Stimulated activated CD4-positive, alpha-beta T cell treated with anti-CD3 and anti-CD28 coated beads, Interleukin-1b, Interleukin-23, amount 100 ng/mL, for 4 hours (primary cell): ENCODE data around the gene PLA2G4E.

ENCODE experiments used
- DNase-seq, 2 donors: peaks; one replicate each; pipeline ENCODE4 v3.0.0-alpha.2; 2020; ENCODE audit warnings: low read depth in 2 of 2

Gene PLA2G4E

GRCh38 chr15:41955807-41956525 is 64.9 kb downstream of the PLA2G4E start:
- no peak for DNase-seq

- DNase-seq = no peak
Measured at GRCh38 chr15:41955100-41955499, 65.7 kb downstream of the PLA2G4E start.

GRCh38 chr15:41954036-41954435 is 66.8 kb downstream of the PLA2G4E start:
- DNase-seq = no peak

GRCh38 chr15:41952013-41952563 is 68.8 kb downstream of the PLA2G4E start:
- DNase-seq = no peak

GRCh38 chr15:41951571-41951970 is 69.3 kb downstream of the PLA2G4E start:
- DNase-seq = no peak

GRCh38 chr15:41950489-41950888 is 70.4 kb downstream of the PLA2G4E start:
- no peak for DNase-seq

GRCh38 chr15:41950127-41950483 is 70.7 kb downstream of the PLA2G4E start:
- DNase-seq = no peak

GRCh38 chr15:41949401-41950126 is 71.3 kb downstream of the PLA2G4E start:
- DNase-seq = no peak

GRCh38 chr15:41948490-41948889 is 72.4 kb downstream of the PLA2G4E start:
- no peak for DNase-seq

GRCh38 chr15:41946970-41947369 is 73.9 kb downstream of the PLA2G4E start:
- no peak for DNase-seq

- no peak for DNase-seq
Measured at GRCh38 chr15:41945731-41946130, 75.1 kb downstream of the PLA2G4E start.

GRCh38 chr15:41945221-41945620 is 75.6 kb downstream of the PLA2G4E start:
- DNase-seq = no peak

- no peak for DNase-seq
Measured at GRCh38 chr15:41944313-41944940, 76.4 kb downstream of the PLA2G4E start.

- DNase-seq = no peak
Measured at GRCh38 chr15:41943543-41944312, 77.1 kb downstream of the PLA2G4E start.

- no peak for DNase-seq
Measured at GRCh38 chr15:41942886-41943285, 78.0 kb downstream of the PLA2G4E start.

GRCh38 chr15:41941644-41942415 is 79.0 kb downstream of the PLA2G4E start:
- no peak for DNase-seq

GRCh38 chr15:41940441-41940857 is 80.4 kb downstream of the PLA2G4E start:
- DNase-seq = peak; percentile 24 to 36

- no peak for DNase-seq
Measured at GRCh38 chr15:41939986-41940385, 80.9 kb downstream of the PLA2G4E start.

- no peak for DNase-seq
Measured at GRCh38 chr15:41937568-41937923, 83.3 kb downstream of the PLA2G4E start.

- DNase-seq = peak; percentile 60 to 73
Measured at GRCh38 chr15:41936649-41937567, 83.9 kb downstream of the PLA2G4E start.
